Embryonic facial prominence (tissue), 1 donor: ENCODE measurements around the gene SLC38A8.
A peak's percentile ranks its signal among the peaks of the same experiment; 100 is the strongest.

Source experiments
- DNase-seq: peaks from one replicate; pipeline ENCODE4 v3.0.0-alpha.2; 2016; ENCODE audit errors: extremely low spot score

SLC38A8 gene

GRCh38 chr16:83996481-83997252 is 45.9 kb downstream of the SLC38A8 start:
- no peak for DNase-seq

GRCh38 chr16:83995754-83996153 is 46.8 kb downstream of the SLC38A8 start:
- peak; percentile 25 for DNase-seq

GRCh38 chr16:83994703-83995102 is 47.9 kb downstream of the SLC38A8 start:
- no peak for DNase-seq

- DNase-seq: no peak
Observed at GRCh38 chr16:83994087-83994486, 48.5 kb downstream of the SLC38A8 start.

GRCh38 chr16:83992624-83993023 is 50.0 kb downstream of the SLC38A8 start:
- DNase-seq: no peak

- no peak for DNase-seq
Observed at GRCh38 chr16:83990492-83990891, 52.1 kb downstream of the SLC38A8 start.

GRCh38 chr16:83989300-83989699 is 53.3 kb downstream of the SLC38A8 start:
- no peak for DNase-seq

- DNase-seq: no peak
Observed at GRCh38 chr16:83983491-83983890, 59.1 kb downstream of the SLC38A8 start.

GRCh38 chr16:83981799-83982198 is 60.8 kb downstream of the SLC38A8 start:
- no peak for DNase-seq

- no peak for DNase-seq
Observed at GRCh38 chr16:83980794-83981193, 61.8 kb downstream of the SLC38A8 start.

- DNase-seq: no peak
Observed at GRCh38 chr16:83979441-83979840, 63.2 kb downstream of the SLC38A8 start.

GRCh38 chr16:83978401-83978904 is 64.1 kb downstream of the SLC38A8 start:
- DNase-seq: no peak

GRCh38 chr16:83977056-83977815 is 65.4 kb downstream of the SLC38A8 start:
- DNase-seq: no peak

GRCh38 chr16:83975590-83976260 is 66.9 kb downstream of the SLC38A8 start:
- no peak for DNase-seq

GRCh38 chr16:83974475-83974874 is 68.1 kb downstream of the SLC38A8 start:
- DNase-seq: no peak

GRCh38 chr16:83973581-83974385 is 68.8 kb downstream of the SLC38A8 start:
- no peak for DNase-seq

GRCh38 chr16:83973077-83973476 is 69.5 kb downstream of the SLC38A8 start:
- no peak for DNase-seq

GRCh38 chr16:83972256-83973008 is 70.2 kb downstream of the SLC38A8 start:
- no peak for DNase-seq

GRCh38 chr16:83971165-83972130 is 71.1 kb downstream of the SLC38A8 start:
- no peak for DNase-seq

- DNase-seq: no peak
Observed at GRCh38 chr16:83970430-83970815, 72.2 kb downstream of the SLC38A8 start.
